Endothelial cell of umbilical vein (primary cell): ENCODE data around the gene SLC44A3. TPM values are rescaled to one million over a fixed set of nuclear protein-coding genes. Genes with fewer than 3 reads are reported as not detected.

Experiments used
- BruUV-seq: library from RNA; stranded (reverse); fragments of 400-500 nt; replicated peaks from 2 replicates; lab custom pipeline; 2021; lab: Mats Ljungman, UMichigan
- CTCF ChIA-PET: fragments of 300-600, 350-600 bp; sonication (Branson Sonifier 250); formaldehyde crosslinking; loops from one replicate; lab custom pipeline; 2021; ENCODE audit warnings: antibody characterized with exemption, inconsistent platforms; lab: Charles Lee
- POLR2A ChIA-PET: fragments of 300-600, 350-600 bp; sonication (Branson Sonifier 250); formaldehyde crosslinking; loops from one replicate; lab custom pipeline; 2021; ENCODE audit warnings: antibody characterized with exemption, inconsistent platforms; lab: Charles Lee
- DNase-seq: peaks from one replicate; pipeline ENCODE4 v3.0.0-alpha.2; 2011; ENCODE audit warnings: low read depth, low spot score
- FAIRE-seq: peaks from 2 replicates; lab custom pipeline; 2011; peaks lifted over from hg19 to GRCh38; lab: Jason Lieb, UNC
- H2AFZ ChIP-seq: 2 replicates; pipeline ENCODE4 v1.6.0; 2012; ENCODE audit warnings: low read depth, low read length, control low read depth, inconsistent platforms
- H3K27ac ChIP-seq: 2 replicates; pipeline ENCODE4 v1.5.1; 2011; ENCODE audit warnings: low read depth, mild to moderate bottlenecking, control low read depth, low read length, moderate library complexity; ENCODE audit not compliant: insufficient read depth
- H3K27me3 ChIP-seq, 2 experiments: 2 replicates each; pipeline versions ENCODE4 v1.6.0 to v1.6.1; 2011; ENCODE audit warnings: low read length in 2 of 2, mixed read lengths in 1 of 2; ENCODE audit not compliant: control insufficient read depth in 2 of 2, insufficient read depth in 2 of 2
- H3K36me3 ChIP-seq, 2 experiments: 2 replicates in 1 of 2; 3 replicates in 1 of 2; pipeline ENCODE4 v1.5.1; 2011; ENCODE audit warnings: low read length in 2 of 2, mild to moderate bottlenecking in 1 of 2, moderate library complexity in 1 of 2; ENCODE audit not compliant: control insufficient read depth in 2 of 2, insufficient read depth in 2 of 2; ENCODE audit errors: extremely low read depth in 1 of 2
- H3K4me1 ChIP-seq: 3 replicates; pipeline ENCODE4 v1.5.1; 2011; ENCODE audit warnings: mild to moderate bottlenecking, low read length; ENCODE audit not compliant: control insufficient read depth, insufficient read depth; ENCODE audit errors: extremely low read depth
- H3K4me2 ChIP-seq: 2 replicates; pipeline ENCODE4 v1.6.1; 2011; ENCODE audit warnings: low read length, control low read depth, mixed read lengths; ENCODE audit not compliant: insufficient read depth
- H3K4me3 ChIP-seq, 3 experiments: fragments of 200-600 bp in 1 of 3; sonication (generic), shearing (Covaris generic) in 1 of 3; replicated peaks in 1 of 3; 2 replicates each; pipeline ENCODE4 v1.5.1; 2011 to 2016; ENCODE audit warnings: control low read depth in 3 of 3, low read length in 3 of 3, mild to moderate bottlenecking in 2 of 3, inconsistent platforms in 1 of 3, low read depth in 1 of 3, moderate library complexity in 1 of 3; ENCODE audit not compliant: insufficient read depth in 1 of 3
- H3K79me2 ChIP-seq: 2 replicates; pipeline ENCODE4 v1.6.0; 2012; ENCODE audit warnings: low read length, inconsistent platforms; ENCODE audit not compliant: control insufficient read depth, insufficient read depth
- H3K9ac ChIP-seq: replicated peaks from 2 replicates; pipeline ENCODE3; 2011; ENCODE audit warnings: low read length, control low read depth; ENCODE audit not compliant: insufficient read depth; ENCODE audit errors: extremely low read depth
- H3K9me1 ChIP-seq: replicated peaks from 3 replicates; pipeline ENCODE4 v1.6.0; 2011; ENCODE audit warnings: mild to moderate bottlenecking, low read length; ENCODE audit not compliant: control insufficient read depth, insufficient read depth; ENCODE audit errors: extremely low read depth
- H3K9me3 ChIP-seq: replicated peaks from 2 replicates; pipeline ENCODE4 v1.5.1; 2012; ENCODE audit warnings: low read length, inconsistent platforms; ENCODE audit not compliant: control insufficient read depth, insufficient read depth
- H4K20me1 ChIP-seq: replicated peaks from 2 replicates; pipeline ENCODE3; 2011; ENCODE audit warnings: mild to moderate bottlenecking, low read length; ENCODE audit not compliant: control insufficient read depth, insufficient read depth; ENCODE audit errors: extremely low read depth
- EZH2 ChIP-seq: IDR thresholded peaks from 2 replicates; pipeline ENCODE4 v1.6.1; 2012; ENCODE audit warnings: borderline replicate concordance, low read depth, mild to moderate bottlenecking, moderate library complexity, low read length, inconsistent platforms; ENCODE audit not compliant: severe bottlenecking
- FOS ChIP-seq: IDR thresholded peaks from 2 replicates; pipeline ENCODE4 v1.6.1; 2011; ENCODE audit warnings: mild to moderate bottlenecking, low read length, moderate library complexity, borderline replicate concordance; ENCODE audit not compliant: insufficient read depth
- GATA2 ChIP-seq: IDR thresholded peaks from 2 replicates; pipeline ENCODE4 v1.7.0; 2011; ENCODE audit warnings: low read depth, mild to moderate bottlenecking, moderate library complexity, mixed read lengths, low read length; ENCODE audit not compliant: insufficient read length, insufficient read depth
- JUN ChIP-seq: IDR thresholded peaks from 2 replicates; pipeline ENCODE4 v1.6.1; 2011; ENCODE audit warnings: borderline replicate concordance, low read depth; ENCODE audit not compliant: insufficient read length, insufficient read depth
- MYC ChIP-seq: IDR thresholded peaks from one replicate; pipeline ENCODE4 v1.6.1; 2011; ENCODE audit warnings: mild to moderate bottlenecking, low read depth, low read length
- POLR2A ChIP-seq: IDR thresholded peaks from 2 replicates; pipeline ENCODE4 v1.6.1; 2012; ENCODE audit warnings: low read depth, mild to moderate bottlenecking, control low read depth, low read length
- POLR2AphosphoS5 ChIP-seq: IDR thresholded peaks from 2 replicates; pipeline ENCODE4 v1.6.1; 2012; ENCODE audit warnings: low read depth, mild to moderate bottlenecking, control low read depth, low read length, moderate library complexity; ENCODE audit not compliant: insufficient read depth
- dilution Hi-C: fragments of 300-500 bp; cut with MboI; formaldehyde crosslinking; loops from one replicate; pipeline ENCODE4 v1.15.0; 2019; ENCODE audit warnings: low sequenced_read_pairs; ENCODE audit not compliant: extremely low pct_ligation_motif_present
- intact Hi-C: fragments of 100-400 bp; cut with micrococcal nuclease; formaldehyde crosslinking; loops from one replicate; pipeline ENCODE4 v1.10.0; 2022
- polyA plus RNA-seq, 4 experiments: library from polyadenylated mRNA; depleted of rRNA in 3 of 4; stranded (reverse) in 3 of 4; unstranded in 1 of 4; fragments of >200 nt; gene quantifications; 2 replicates each; pipeline versions ENCODE4 v1.2.1 to v1.2.3, GENCODE V29; 2011 to 2012; ENCODE audit warnings: missing spikeins in 1 of 4
- total RNA-seq: library from RNA; stranded (reverse); gene quantifications from 2 replicates; pipeline ENCODE4 v1.2.3, GENCODE V29; 2021
- TF ChIP-seq, protein P1 (sequence below): IDR thresholded peaks from 2 replicates; pipeline ENCODE4 v1.6.1; 2011; ENCODE audit not compliant: insufficient read depth, insufficient read length
- TF ChIP-seq, protein P2 (sequence below), 2 donors: IDR thresholded peaks; 1 replicate in 1 of 2; 2 replicates in 1 of 2; pipeline ENCODE4 v1.5.1; 2011; ENCODE audit warnings: low read length in 2 of 2, mild to moderate bottlenecking in 2 of 2, moderate library complexity in 2 of 2, control low read depth in 1 of 2, inconsistent platforms in 1 of 2, low read depth in 1 of 2; ENCODE audit not compliant: insufficient read depth in 1 of 2; ENCODE audit errors: extremely low read depth in 1 of 2

SLC44A3 gene
- total and polyA plus RNA-seq, 2 donors (not counting 3 experiments of a cell fraction or from before 2014, with no cell fraction given) = 0.29 to 0.42 TPM

DNA sequence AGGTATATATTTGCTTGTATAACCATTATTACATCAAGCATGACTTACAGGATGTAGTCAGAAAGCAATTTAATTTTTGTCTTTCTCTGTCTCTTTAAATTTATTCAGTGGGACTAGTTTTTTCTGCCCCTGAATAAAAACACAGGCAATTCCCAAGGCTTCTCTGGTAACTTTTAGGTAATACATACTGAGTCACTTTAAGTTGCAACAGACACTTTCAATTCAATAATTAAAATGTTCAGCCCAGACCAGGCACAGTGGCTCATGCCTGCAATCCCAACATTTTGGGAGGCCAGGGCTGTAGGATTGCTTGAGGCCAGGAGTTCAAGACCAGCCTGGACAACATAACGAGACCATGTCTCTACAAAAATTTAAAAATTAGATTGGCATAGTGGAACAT lies 12.3 kb downstream of the SLC44A3 start:
- dilution Hi-C loops (no loop called here), intact Hi-C loops (no loop called here)
- Histone ChIP-seq H3K36me3 (no peaks in the 10 kb centered on the region), H3K4me1 (no peaks in the 10 kb centered on the region), H3K27me3 (peaks cover 13 to 17% of the 10 kb centered on the region in 2 experiments), H4K20me1 (no peaks in the 10 kb centered on the region), H3K27ac (no peak overlapping the region), H3K9me3 (no peaks in the 10 kb centered on the region), H3K9ac (no peak overlapping the region), H3K79me2 (no peaks in the 10 kb centered on the region), H3K4me3 (no peak overlapping the region), H2AFZ (no peak overlapping the region), H3K4me2 (no peak overlapping the region), H3K9me1 (no peaks in the 10 kb centered on the region)
- FAIRE-seq (no peak), DNase-seq (no peak)
- POLR2A ChIA-PET = no interaction called here
- CTCF ChIA-PET = interaction anchor here (2.1 to 2.5 kb wide), 3 partner anchors 22 to 211 kb away, joined by 8 to 11 read pairs (median 10); no protein-coding TSS in a partner anchor
- TF ChIP-seq JUN (no peak), GATA2 (no peak), MYC (no peak), FOS (no peak), POLR2AphosphoS5 (no peak), POLR2A (no peak), EZH2 (no peak)
- TF ChIP-seq, protein P1, sequence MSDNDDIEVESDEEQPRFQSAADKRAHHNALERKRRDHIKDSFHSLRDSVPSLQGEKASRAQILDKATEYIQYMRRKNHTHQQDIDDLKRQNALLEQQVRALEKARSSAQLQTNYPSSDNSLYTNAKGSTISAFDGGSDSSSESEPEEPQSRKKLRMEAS = no peak
- TF ChIP-seq, protein P2, sequence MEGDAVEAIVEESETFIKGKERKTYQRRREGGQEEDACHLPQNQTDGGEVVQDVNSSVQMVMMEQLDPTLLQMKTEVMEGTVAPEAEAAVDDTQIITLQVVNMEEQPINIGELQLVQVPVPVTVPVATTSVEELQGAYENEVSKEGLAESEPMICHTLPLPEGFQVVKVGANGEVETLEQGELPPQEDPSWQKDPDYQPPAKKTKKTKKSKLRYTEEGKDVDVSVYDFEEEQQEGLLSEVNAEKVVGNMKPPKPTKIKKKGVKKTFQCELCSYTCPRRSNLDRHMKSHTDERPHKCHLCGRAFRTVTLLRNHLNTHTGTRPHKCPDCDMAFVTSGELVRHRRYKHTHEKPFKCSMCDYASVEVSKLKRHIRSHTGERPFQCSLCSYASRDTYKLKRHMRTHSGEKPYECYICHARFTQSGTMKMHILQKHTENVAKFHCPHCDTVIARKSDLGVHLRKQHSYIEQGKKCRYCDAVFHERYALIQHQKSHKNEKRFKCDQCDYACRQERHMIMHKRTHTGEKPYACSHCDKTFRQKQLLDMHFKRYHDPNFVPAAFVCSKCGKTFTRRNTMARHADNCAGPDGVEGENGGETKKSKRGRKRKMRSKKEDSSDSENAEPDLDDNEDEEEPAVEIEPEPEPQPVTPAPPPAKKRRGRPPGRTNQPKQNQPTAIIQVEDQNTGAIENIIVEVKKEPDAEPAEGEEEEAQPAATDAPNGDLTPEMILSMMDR (IDR thresholded peaks at IDR 0.05; ENCODE audit: extremely low read depth in 1 of 2, insufficient read depth in 1 of 2, low read depth in 1 of 2, low read length in 2 of 2) = no peak
- BruUV-seq = no TSS peak
